Natural killer cell (primary cell): ENCODE results near the gene BPIFB1. TPM values are rescaled to one million over a fixed set of nuclear protein-coding genes. Genes with fewer than 3 reads are reported as not detected.

Experiments
- ATAC-seq, 3 donors: fragments of 150-1000 bp in 2 of 3; fragments of 200-7000 bp in 1 of 3; cut with Tn5 transposase; 1 replicate in 1 of 3; 2 replicates in 2 of 3; pipeline ENCODE4 v1.10.0; 2021; ENCODE audit warnings: mild to moderate bottlenecking in 2 of 3, moderate library complexity in 2 of 3
- DNase-seq, 2 donors: peaks; one replicate each; pipeline versions ENCODE4 v3.0.0 to v3.0.0-alpha.2; 2013 to 2021; ENCODE audit warnings: mixed read lengths in 1 of 2
- H3K27ac ChIP-seq: one replicate; pipeline ENCODE4 v1.5.1; 2013; ENCODE audit warnings: mild to moderate bottlenecking, low read length
- H3K27me3 ChIP-seq: one replicate; pipeline ENCODE4 v1.6.1; 2013; ENCODE audit warnings: low read length; ENCODE audit not compliant: control insufficient read depth, insufficient read depth
- H3K36me3 ChIP-seq: one replicate; pipeline ENCODE4 v1.6.1; 2013; ENCODE audit warnings: low read length; ENCODE audit not compliant: control insufficient read depth, insufficient read depth
- H3K4me1 ChIP-seq: one replicate; pipeline ENCODE4 v1.6.1; 2013; ENCODE audit warnings: low read length; ENCODE audit not compliant: control insufficient read depth, insufficient read depth
- H3K4me3 ChIP-seq: one replicate; pipeline ENCODE4 v1.5.1; 2013; ENCODE audit warnings: low read length
- H3K9me3 ChIP-seq: one replicate; pipeline ENCODE4 v1.6.1; 2013; ENCODE audit warnings: low read length; ENCODE audit not compliant: control insufficient read depth, insufficient read depth
- H3K27ac Mint-ChIP-seq, 2 donors: one replicate each; pipeline ENCODE4 v1.8.0; 2022; ENCODE audit warnings: mild to moderate bottlenecking in 2 of 2, mixed read lengths in 2 of 2, moderate library complexity in 1 of 2
- H3K27me3 Mint-ChIP-seq, 2 donors: one replicate each; pipeline ENCODE4 v1.8.0; 2022; ENCODE audit warnings: low read depth in 2 of 2, mixed read lengths in 2 of 2
- H3K36me3 Mint-ChIP-seq: one replicate; pipeline ENCODE4 v1.8.0; 2022; ENCODE audit warnings: mixed read lengths
- H3K4me1 Mint-ChIP-seq, 2 donors: one replicate each; pipeline ENCODE4 v1.8.0; 2022; ENCODE audit warnings: mixed read lengths in 2 of 2
- H3K4me3 Mint-ChIP-seq: one replicate; pipeline ENCODE4 v1.8.0; 2022; ENCODE audit warnings: mild to moderate bottlenecking, moderate library complexity, mixed read lengths
- H3K9me3 Mint-ChIP-seq, 2 donors: one replicate each; pipeline ENCODE4 v1.8.0; 2022; ENCODE audit warnings: mixed read lengths in 2 of 2
- CTCF ChIP-seq: fragments of 200-600 bp; IDR thresholded peaks from one replicate; pipeline ENCODE4 v1.8.0; 2022; ENCODE audit warnings: antibody characterized with exemption
- WGBS: methylation state at CpG from one replicate; pipeline ENCODE4 v1.1.7; 2013; ENCODE audit warnings: missing lambda C conversion rate; ENCODE audit not compliant: insufficient coverage; 5-methylcytosine and 5-hydroxymethylcytosine counted together
- intact Hi-C: fragments of 100-400 bp; cut with micrococcal nuclease; formaldehyde crosslinking; loops from one replicate; pipeline ENCODE4 v1.14.2; 2022
- total RNA-seq, 4 donors: library from RNA; stranded (reverse); fragments of 120-200 nt in 1 of 4; gene quantifications; one replicate each; pipeline versions ENCODE4 v1.2.3 to v1.2.4, GENCODE V29; 2013 to 2022

Gene BPIFB1
- total RNA-seq, 3 donors from 2014 or later (not counting 1 experiment from before 2014, with no cell fraction given): not detected

GRCh38 chr20:33263784-33264183 lies 19.2 kb upstream of the BPIFB1 start:
- no peak for TF ChIP-seq CTCF
- H3K4me3 ChIP-seq: no peak overlapping the region
- peaks cover 17 to 41% of the 10 kb centered on the region in 2 donors for H3K27me3 Mint-ChIP-seq
- ATAC-seq: no peak
- no peaks in the 10 kb centered on the region for H3K36me3 ChIP-seq
- intact Hi-C loops: no loop called here
- H3K4me3 Mint-ChIP-seq: no peak overlapping the region
- no peak for DNase-seq
- H3K27ac ChIP-seq: no peak overlapping the region
- H3K4me1 ChIP-seq: no peaks in the 10 kb centered on the region
- no peak overlapping the region for H3K27ac Mint-ChIP-seq
- H3K9me3 Mint-ChIP-seq: no peaks in the 10 kb centered on the region
- no peaks in the 10 kb centered on the region for H3K27me3 ChIP-seq
- H3K4me1 Mint-ChIP-seq: peaks cover 0 to 12% of the 10 kb centered on the region in 2 donors
- no peaks in the 10 kb centered on the region for H3K36me3 Mint-ChIP-seq
- no peaks in the 10 kb centered on the region for H3K9me3 ChIP-seq
- 89% methylated on average over 5 of the region's 5 CpGs for whole genome bisulfite sequencing

DNA sequence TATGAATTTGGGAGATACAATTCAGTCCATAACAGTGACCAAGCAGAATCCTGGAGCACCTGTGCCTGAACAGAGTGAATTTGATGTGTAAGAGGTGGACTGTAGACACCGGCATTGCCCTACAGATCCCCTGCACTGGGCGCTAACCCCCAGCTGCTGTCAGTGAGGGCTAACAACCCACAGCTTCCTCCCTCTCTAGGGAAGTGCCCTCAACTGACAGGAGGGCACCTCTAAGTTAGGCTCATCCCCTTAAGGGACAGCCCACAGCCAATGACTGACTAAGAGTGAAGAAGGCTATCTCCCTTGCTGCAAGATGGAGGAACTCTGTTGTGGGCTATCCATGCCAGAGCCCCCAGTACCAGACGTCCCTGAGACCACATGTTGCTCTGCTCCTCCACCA lies 15.3 kb upstream of the BPIFB1 start:
- H3K27ac ChIP-seq: no peak overlapping the region
- WGBS: 16% methylated on average over 3 of the region's 3 CpGs
- ATAC-seq (peak in 2 of 3 donors; percentile 34 to 57), DNase-seq (no peak)
- intact Hi-C loops: no loop called here
- Mint-ChIP-seq H3K36me3 (no peaks in the 10 kb centered on the region), H3K27me3 (peaks cover 16 to 29% of the 10 kb centered on the region in 2 donors), H3K4me1 (peaks cover 0 to 7% of the 10 kb centered on the region in 2 donors), H3K4me3 (no peak overlapping the region), H3K27ac (no peak overlapping the region), H3K9me3 (no peaks in the 10 kb centered on the region)
- no peaks in the 10 kb centered on the region for H3K27me3 ChIP-seq
- no peaks in the 10 kb centered on the region for H3K36me3 ChIP-seq
- H3K4me1 ChIP-seq: no peaks in the 10 kb centered on the region
- no peak for TF ChIP-seq CTCF
- H3K9me3 ChIP-seq: no peaks in the 10 kb centered on the region
- H3K4me3 ChIP-seq: no peak overlapping the region

GRCh38 chr20:33272155-33272873 lies 10.7 kb upstream of the BPIFB1 start:
- no peaks in the 10 kb centered on the region for H3K36me3 Mint-ChIP-seq
- no peak overlapping the region for H3K27ac ChIP-seq
- no peaks in the 10 kb centered on the region for H3K36me3 ChIP-seq
- ATAC-seq (no peak), DNase-seq (no peak)
- no peak overlapping the region for H3K4me3 Mint-ChIP-seq
- H3K27me3 Mint-ChIP-seq: peaks cover 19 to 29% of the 10 kb centered on the region in 2 donors
- H3K9me3 ChIP-seq: no peaks in the 10 kb centered on the region
- H3K4me3 ChIP-seq: no peak overlapping the region
- H3K9me3 Mint-ChIP-seq: no peaks in the 10 kb centered on the region
- TF ChIP-seq CTCF: no peak
- peaks cover 0 to 7% of the 10 kb centered on the region in 2 donors for H3K4me1 Mint-ChIP-seq
- no peaks in the 10 kb centered on the region for H3K4me1 ChIP-seq
- H3K27ac Mint-ChIP-seq: no peak overlapping the region
- H3K27me3 ChIP-seq: no peaks in the 10 kb centered on the region
- WGBS: 89% methylated on average over 10 of the region's 10 CpGs
- intact Hi-C loops: no loop called here
